Measurements from ENCODE around the gene MAG.

Gene MAG

GRCh38 chr19:35300339-35300649 lies 8.3 kb downstream of the MAG start:
- DNase-seq: no peak

- no peak for DNase-seq
Measured at GRCh38 chr19:35301961-35302360, 10.0 kb downstream of the MAG start.

GRCh38 chr19:35302446-35302845 lies 10.5 kb downstream of the MAG start:
- no peak for DNase-seq

- no peak for DNase-seq
Measured at GRCh38 chr19:35303357-35303915, 11.5 kb downstream of the MAG start.

- no peak for DNase-seq
Measured at GRCh38 chr19:35304036-35304435, 12.1 kb downstream of the MAG start.

DNA sequence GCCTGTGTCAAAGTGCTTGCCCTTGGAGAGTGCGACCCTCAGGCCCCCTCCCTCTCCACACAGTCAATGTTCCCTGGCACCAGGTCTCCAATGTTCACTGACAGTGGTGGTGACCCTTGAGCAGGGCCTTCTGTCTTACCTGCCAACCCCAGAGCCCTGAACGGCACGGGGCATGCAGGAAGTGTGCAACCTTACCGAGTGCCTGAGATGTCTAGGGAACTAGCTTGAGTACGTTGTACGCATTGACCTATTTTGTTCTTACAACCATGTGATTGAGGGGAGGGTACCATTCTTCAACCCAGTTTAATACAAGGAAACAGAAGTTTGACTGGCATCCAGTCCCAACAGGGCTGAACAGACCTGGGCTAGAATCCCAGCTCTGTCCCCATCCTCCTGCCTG lies 13.2 kb downstream of the MAG start:
- no peak for DNase-seq

DNA sequence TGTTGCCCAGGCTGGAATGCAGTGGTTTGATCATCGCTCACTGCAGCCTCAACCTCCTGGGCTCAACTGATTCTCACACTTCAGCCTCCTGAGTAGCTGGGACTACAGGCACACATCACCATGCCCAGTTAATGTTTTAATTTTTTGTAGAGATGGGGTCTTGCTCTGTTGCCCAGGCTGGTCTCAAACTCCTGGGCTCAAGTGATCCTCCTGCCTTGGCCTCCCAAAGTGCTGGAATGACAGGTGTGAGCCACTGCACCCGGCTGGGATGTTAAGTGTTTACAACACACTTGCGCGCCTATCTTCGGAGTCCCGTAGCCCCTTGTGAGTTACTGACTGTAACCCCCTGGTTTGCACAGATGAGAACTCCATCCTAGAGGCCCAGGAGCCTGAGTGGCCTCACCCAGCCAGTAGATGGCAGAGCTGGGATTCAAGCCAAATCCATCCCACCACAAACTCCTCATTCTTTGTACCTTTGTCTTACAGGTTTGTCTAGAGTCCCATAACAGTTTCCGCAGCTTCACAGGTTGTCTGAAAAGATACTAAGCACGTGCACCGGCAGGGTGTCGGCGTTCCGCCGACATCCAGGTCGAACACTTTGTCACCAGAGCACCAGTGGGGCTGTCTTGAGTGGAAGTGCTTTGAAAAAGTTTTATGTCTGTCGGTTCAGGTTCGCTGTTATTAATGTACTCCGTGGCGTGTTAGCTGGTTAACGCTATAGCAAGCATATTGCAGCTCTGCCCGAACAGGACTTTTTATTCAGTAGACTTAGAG lies 14.7 kb downstream of the MAG start:
- no peak for DNase-seq

DNA sequence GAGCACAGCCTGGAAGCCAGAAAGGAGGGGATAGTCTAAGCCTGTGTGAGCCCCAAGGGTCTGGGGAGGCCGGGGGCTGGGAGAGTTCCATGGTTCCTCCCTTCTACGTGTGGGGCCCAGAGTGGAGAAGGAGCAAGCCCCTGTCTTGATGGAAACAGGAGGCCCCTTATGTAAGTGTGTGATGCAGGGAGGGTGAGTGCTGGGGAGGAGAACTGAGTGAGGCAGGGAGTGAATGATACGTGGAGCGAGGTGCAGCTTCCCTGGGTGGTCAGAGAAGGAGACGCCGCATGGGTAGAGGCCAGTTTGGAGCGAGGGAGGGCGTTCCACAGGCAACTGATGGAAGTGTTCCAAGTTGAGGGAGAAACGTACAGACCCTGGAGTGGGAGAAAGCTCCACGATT lies 16.0 kb downstream of the MAG start:
- no peak for DNase-seq

- DNase-seq: no peak
Measured at GRCh38 chr19:35308910-35309309, 16.9 kb downstream of the MAG start.

DNA sequence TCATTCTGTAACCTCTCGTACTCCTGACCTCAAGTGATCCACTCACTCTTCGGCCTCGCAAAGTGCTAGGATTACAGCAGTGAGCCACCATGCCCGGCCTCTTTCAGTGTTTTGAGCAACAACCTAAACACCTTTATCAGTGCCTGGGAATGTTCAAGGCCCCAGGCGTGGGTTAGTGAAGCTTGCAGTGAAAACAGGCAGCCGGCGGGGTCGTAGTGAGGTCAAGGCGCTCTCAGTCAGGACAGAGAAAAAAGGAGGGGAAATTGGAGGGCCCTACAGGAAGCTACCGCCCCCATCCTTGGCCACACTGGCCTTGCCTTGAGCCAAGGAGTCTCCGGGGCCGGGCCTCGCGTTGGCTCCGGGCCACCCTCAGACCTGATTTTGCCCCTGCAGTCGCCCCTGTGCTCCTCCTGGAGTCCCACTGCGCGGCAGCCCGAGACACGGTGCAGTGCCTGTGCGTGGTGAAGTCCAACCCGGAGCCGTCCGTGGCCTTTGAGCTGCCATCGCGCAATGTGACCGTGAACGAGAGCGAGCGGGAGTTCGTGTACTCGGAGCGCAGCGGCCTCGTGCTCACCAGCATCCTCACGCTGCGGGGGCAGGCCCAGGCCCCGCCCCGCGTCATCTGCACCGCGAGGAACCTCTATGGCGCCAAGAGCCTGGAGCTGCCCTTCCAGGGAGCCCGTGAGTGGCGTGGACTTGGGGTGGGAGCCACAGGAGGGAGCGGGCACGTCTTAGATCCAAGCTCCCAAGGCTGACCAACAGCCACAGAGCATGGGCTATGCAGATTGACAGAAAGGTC lies 17.7 kb downstream of the MAG start:
- DNase-seq: no peak

GRCh38 chr19:35310331-35310730 lies 18.4 kb downstream of the MAG start:
- no peak for DNase-seq

DNA sequence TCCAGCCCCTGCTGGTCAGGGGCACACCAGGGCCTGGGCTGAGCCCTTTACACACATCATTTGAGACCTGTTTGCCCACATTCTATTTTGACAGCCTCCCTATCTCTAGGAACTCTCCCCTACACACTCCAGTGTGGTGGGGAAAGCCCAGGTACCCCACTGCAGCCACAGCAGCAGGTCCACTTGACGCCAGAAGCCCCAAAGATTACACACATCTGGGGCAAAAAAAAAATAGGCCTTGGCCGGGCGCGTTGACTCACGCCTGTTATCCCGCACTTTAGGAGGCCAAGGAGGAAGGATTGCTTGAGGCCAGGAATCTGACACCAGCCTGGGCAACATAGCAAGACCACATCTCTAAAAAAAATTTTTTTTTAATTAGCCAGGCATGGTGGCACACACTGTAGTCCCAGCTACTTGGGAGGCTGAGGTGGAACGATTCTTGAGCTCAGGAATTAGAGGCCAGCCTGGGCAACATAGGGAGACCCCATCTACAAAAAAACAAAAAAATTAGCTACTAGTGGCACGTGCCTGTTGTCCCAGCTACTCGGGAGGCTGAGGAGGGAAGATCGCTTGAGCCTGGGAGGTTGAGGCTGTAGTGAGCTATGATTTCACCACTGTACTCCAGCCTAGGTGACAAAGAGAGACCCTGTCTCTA lies 19.0 kb downstream of the MAG start:
- no peak for DNase-seq

- no peak for DNase-seq
Measured at GRCh38 chr19:35311901-35312665, 20.1 kb downstream of the MAG start.

- DNase-seq: no peak
Measured at GRCh38 chr19:35313587-35313986, 21.6 kb downstream of the MAG start.

- DNase-seq: no peak
Measured at GRCh38 chr19:35314031-35314430, 22.1 kb downstream of the MAG start.

DNA sequence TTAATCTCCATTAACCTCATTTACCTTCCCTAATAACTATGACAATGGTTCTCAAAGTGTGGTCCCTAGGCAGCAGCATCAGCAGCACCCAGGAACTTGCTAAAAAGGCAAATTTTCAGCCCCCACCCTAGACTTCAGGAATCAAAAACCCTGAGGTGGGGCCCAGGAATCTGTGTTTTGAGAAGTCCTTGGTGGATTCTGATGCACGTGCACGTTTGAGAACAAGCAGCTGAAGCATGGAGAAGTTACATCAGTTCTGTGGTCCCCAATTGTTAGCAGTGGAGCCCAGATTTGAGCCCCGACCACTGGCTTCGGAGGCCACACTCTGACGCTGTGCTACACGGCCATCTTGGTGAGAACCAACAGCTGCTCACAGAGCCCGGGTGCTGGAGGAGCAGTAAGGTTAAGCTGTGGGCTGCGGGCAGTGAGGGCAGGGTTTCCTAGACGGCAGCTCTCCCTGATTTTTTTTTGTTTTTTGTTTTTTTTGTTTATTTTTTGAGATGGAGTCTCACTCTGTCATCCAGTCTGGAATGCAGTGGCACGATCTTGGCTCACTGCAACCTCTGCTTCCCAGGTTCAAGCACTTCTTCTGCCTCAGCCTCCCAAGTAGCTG lies 23.0 kb downstream of the MAG start:
- no peak for DNase-seq

DNA sequence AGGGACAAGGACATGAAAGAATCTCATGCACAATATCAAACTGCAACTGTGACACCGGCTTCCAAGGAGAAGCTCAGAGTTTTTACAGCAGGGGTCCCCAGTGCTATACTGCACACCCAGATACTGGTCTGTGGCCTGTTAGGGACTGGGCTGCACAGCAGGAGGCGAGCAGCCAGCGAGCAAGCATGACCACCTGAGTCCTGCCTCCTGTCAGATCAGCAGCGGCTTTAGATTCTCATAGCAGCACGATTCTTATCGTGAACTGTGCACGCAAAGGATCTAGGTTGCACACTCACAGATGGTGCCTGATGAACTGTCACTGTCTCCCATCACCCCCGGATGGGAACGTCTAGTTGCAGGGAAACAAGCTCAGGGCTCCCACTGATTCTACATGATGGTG lies 23.9 kb downstream of the MAG start:
- no peak for DNase-seq

DNA sequence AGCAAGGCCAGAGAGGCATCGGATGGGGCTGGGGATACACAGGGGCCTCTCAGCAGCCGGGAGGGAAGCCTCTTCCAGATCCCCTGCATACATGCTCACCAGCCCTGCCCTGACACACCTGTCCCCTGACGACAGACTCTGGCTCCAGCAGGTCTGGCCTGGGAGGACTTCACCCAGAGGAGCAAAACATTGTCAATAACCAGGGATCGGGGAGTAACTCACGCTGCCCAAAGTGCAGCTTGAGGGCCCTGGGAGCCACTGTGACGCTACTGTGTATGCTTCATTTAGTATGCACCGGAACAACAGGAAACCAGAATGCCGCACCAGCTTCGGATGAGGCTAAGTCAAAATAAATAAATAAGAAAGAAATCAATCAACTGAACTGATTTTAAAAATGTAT lies 24.6 kb downstream of the MAG start:
- no peak for DNase-seq

- DNase-seq: no peak
Measured at GRCh38 chr19:35317464-35318043, 25.6 kb downstream of the MAG start.

DNA sequence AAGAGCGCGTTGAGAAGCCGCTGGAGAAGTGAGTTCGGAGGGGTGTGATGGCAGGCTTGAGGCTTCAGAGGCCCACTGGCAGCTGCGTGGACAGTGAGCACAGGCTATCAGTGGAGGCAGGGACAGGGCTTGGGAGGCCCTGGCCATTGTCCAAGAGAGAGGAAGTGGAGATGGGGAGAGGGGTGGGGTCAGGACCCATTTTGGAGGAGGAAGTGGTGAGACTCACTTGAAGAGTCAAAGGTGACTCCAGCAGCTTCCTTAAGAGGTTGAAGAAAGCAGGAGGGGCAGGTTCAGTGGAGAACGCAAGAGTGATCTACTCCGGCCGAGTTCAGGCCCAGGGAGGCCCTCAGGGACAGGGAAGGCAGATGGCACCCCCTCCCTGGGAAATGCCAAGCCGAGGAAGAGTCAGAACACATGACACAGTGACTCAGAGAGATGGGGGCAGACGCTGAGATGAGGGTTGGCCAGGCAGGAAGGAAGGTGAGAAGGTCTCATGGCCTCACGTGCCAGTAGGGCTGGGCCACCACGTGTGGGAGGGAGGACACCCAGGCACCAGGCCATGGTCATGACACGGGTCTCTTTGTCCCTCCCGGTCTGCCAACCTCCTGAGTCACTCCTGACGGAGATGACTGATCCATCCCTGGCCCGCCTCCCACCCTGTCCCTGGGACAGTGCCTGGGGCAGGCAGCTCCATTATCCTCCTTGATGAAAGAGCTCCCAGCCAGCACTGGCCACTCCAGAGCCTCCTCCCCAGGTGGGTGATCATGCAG lies 26.9 kb downstream of the MAG start:
- DNase-seq: no peak

DNA sequence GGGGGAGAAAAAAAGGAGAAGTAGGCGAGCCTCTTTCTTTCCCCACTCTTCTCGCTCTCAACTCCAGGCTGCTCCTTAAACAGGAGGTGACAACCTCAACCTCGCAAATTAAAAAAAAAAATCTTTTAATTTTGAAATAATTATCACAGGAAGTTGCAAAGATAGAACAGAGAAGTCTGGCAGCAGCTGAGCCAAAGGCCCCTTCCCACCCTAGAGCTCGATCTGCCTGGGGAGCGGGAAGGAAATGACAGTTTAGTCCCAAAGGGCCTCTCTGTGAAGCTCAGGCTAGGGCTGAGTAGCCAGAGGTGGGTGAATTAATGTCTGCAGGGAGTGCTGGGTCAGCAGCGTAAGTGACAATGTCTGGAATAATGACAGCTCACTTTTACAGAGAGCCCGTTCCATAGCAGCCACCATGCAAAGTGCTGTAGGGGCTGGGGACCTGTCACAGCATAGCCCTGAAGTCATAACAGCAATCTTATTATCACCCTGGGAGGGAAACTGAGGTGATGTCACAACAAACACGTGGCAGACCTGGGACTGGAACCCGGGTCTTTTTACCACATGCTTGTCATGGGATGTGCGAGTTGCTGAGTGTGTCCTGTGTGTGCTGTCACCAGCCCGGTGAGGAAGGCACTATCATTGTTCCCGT lies 28.2 kb downstream of the MAG start:
- no peak for DNase-seq

All from cerebellar nuclear complex (tissue), 1 donor.